HG02642 (cell line): ENCODE measurements around the gene FPR3.

Experiments used
- ATAC-seq: cut with Tn5 transposase; IDR thresholded peaks from one replicate; pipeline ENCODE4 v1.9.1; 2021; ENCODE audit warnings: mild to moderate bottlenecking; ENCODE audit not compliant: unreplicated experiment, poor library complexity

The FPR3 gene

DNA sequence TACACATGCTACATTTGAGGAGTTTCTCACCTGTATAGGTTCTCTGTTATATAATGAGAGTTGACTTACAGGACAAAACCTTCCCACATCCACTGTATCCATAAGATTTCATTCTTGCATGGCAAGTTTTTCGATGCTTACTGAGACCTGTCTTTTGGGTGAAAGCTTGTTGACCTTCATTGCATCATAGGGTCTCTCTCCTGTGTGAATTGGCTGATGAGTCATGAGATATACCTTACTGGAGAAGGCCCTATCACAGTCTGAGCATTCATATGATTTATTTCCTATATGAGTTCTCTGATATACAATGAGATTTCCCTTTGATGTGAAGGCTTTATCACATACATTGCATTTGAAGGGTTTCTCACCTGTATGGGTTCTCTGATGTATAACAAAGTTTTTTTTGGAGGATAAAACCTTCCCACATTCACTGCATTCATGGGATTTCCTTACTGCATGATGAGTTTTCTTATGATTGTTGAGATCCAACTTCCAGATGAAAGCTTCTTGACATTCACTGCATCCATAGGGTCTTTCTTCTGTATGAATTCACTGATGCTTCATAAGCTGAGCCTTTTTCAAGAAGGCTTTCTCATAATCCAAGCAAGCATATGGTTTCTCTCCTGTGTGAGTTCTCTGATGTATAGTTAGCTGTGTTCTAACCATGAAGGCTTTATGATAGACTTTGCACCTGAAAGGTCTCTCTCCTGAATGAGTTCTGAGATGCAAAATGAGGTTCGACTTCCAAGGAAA, 67.1 kb downstream of the FPR3 start:
- no peak for ATAC-seq

DNA sequence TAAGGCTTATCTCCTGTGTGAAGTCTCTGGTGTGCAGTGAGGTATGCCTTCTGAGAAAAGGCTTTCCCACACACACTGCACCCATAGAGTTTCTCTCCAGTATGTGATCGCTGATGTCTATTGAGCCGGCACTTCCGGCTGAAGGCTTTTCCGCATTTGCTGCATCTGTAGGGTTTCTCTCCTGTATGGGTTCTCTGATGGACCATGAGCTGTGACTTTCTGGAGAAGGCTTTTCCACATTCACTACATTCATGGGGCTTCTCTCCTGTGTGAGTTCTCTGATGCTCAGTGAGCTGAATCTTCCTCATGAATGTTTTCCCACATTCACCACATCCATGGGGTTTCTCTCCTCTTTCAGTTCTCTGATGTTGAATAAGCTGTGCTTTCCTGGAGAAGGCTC, 78.1 kb downstream of the FPR3 start:
- no peak for ATAC-seq
